Sigmoid colon (tissue), 4 donors: Measurements from ENCODE around the gene RPH3AL.

Experiments
- CTCF ChIP-seq, 4 experiments: fragments of 450-650 bp in 3 of 4; fragments of 200-600 bp in 1 of 4; IDR thresholded peaks; one replicate each; pipeline ENCODE4 v1.5.1; 2016 to 2019; ENCODE audit warnings: antibody characterized with exemption in 4 of 4, mild to moderate bottlenecking in 3 of 4, moderate library complexity in 2 of 4
- EP300 ChIP-seq, 4 donors: sonication (generic); formaldehyde crosslinking; IDR thresholded peaks; one replicate each; pipeline ENCODE4 v1.6.1; 2017; ENCODE audit warnings: antibody characterized with exemption in 4 of 4
- POLR2AphosphoS5 ChIP-seq, 4 donors: sonication (generic); formaldehyde crosslinking; IDR thresholded peaks; one replicate each; pipeline ENCODE4 v1.6.1; 2017; ENCODE audit warnings: antibody characterized with exemption in 4 of 4

GRCh38 chr17:297758-298157, 54.8 kb downstream of the RPH3AL start:
- TF ChIP-seq POLR2AphosphoS5 (IDR thresholded peaks at IDR 0.05) (no peak), CTCF (IDR thresholded peaks at IDR 0.05) (no peak), EP300 (IDR thresholded peaks at IDR 0.05) (no peak)
